Endothelial cell of umbilical vein (primary cell): ENCODE data around the gene SKOR2. TPM values are rescaled to one million over a fixed set of nuclear protein-coding genes. Genes with fewer than 3 reads are reported as not detected.

Experiments
- BruUV-seq: library from RNA; stranded (reverse); fragments of 400-500 nt; replicated peaks from 2 replicates; lab custom pipeline; 2021; lab: Mats Ljungman, UMichigan
- CTCF ChIA-PET: fragments of 300-600, 350-600 bp; sonication (Branson Sonifier 250); formaldehyde crosslinking; loops from one replicate; lab custom pipeline; 2021; ENCODE audit warnings: antibody characterized with exemption, inconsistent platforms; lab: Charles Lee
- POLR2A ChIA-PET: fragments of 300-600, 350-600 bp; sonication (Branson Sonifier 250); formaldehyde crosslinking; loops from one replicate; lab custom pipeline; 2021; ENCODE audit warnings: antibody characterized with exemption, inconsistent platforms; lab: Charles Lee
- DNase-seq: peaks from one replicate; pipeline ENCODE4 v3.0.0-alpha.2; 2011; ENCODE audit warnings: low read depth, low spot score
- FAIRE-seq: peaks from 2 replicates; lab custom pipeline; 2011; peaks lifted over from hg19 to GRCh38; lab: Jason Lieb, UNC
- H2AFZ ChIP-seq: 2 replicates; pipeline ENCODE4 v1.6.0; 2012; ENCODE audit warnings: low read depth, low read length, control low read depth, inconsistent platforms
- H3K27ac ChIP-seq: 2 replicates; pipeline ENCODE4 v1.5.1; 2011; ENCODE audit warnings: low read depth, mild to moderate bottlenecking, control low read depth, low read length, moderate library complexity; ENCODE audit not compliant: insufficient read depth
- H3K27me3 ChIP-seq, 2 experiments: 2 replicates each; pipeline versions ENCODE4 v1.6.0 to v1.6.1; 2011; ENCODE audit warnings: low read length in 2 of 2, mixed read lengths in 1 of 2; ENCODE audit not compliant: control insufficient read depth in 2 of 2, insufficient read depth in 2 of 2
- H3K36me3 ChIP-seq, 2 experiments: 2 replicates in 1 of 2; 3 replicates in 1 of 2; pipeline ENCODE4 v1.5.1; 2011; ENCODE audit warnings: low read length in 2 of 2, mild to moderate bottlenecking in 1 of 2, moderate library complexity in 1 of 2; ENCODE audit not compliant: control insufficient read depth in 2 of 2, insufficient read depth in 2 of 2; ENCODE audit errors: extremely low read depth in 1 of 2
- H3K4me1 ChIP-seq: 3 replicates; pipeline ENCODE4 v1.5.1; 2011; ENCODE audit warnings: mild to moderate bottlenecking, low read length; ENCODE audit not compliant: control insufficient read depth, insufficient read depth; ENCODE audit errors: extremely low read depth
- H3K4me2 ChIP-seq: 2 replicates; pipeline ENCODE4 v1.6.1; 2011; ENCODE audit warnings: low read length, control low read depth, mixed read lengths; ENCODE audit not compliant: insufficient read depth
- H3K4me3 ChIP-seq, 3 experiments: fragments of 200-600 bp in 1 of 3; sonication (generic), shearing (Covaris generic) in 1 of 3; replicated peaks in 1 of 3; 2 replicates each; pipeline ENCODE4 v1.5.1; 2011 to 2016; ENCODE audit warnings: control low read depth in 3 of 3, low read length in 3 of 3, mild to moderate bottlenecking in 2 of 3, inconsistent platforms in 1 of 3, low read depth in 1 of 3, moderate library complexity in 1 of 3; ENCODE audit not compliant: insufficient read depth in 1 of 3
- H3K79me2 ChIP-seq: 2 replicates; pipeline ENCODE4 v1.6.0; 2012; ENCODE audit warnings: low read length, inconsistent platforms; ENCODE audit not compliant: control insufficient read depth, insufficient read depth
- H3K9ac ChIP-seq: replicated peaks from 2 replicates; pipeline ENCODE3; 2011; ENCODE audit warnings: low read length, control low read depth; ENCODE audit not compliant: insufficient read depth; ENCODE audit errors: extremely low read depth
- H3K9me1 ChIP-seq: replicated peaks from 3 replicates; pipeline ENCODE4 v1.6.0; 2011; ENCODE audit warnings: mild to moderate bottlenecking, low read length; ENCODE audit not compliant: control insufficient read depth, insufficient read depth; ENCODE audit errors: extremely low read depth
- H3K9me3 ChIP-seq: replicated peaks from 2 replicates; pipeline ENCODE4 v1.5.1; 2012; ENCODE audit warnings: low read length, inconsistent platforms; ENCODE audit not compliant: control insufficient read depth, insufficient read depth
- H4K20me1 ChIP-seq: replicated peaks from 2 replicates; pipeline ENCODE3; 2011; ENCODE audit warnings: mild to moderate bottlenecking, low read length; ENCODE audit not compliant: control insufficient read depth, insufficient read depth; ENCODE audit errors: extremely low read depth
- CTCF ChIP-seq, 2 donors: IDR thresholded peaks; 1 replicate in 1 of 2; 2 replicates in 1 of 2; pipeline ENCODE4 v1.5.1; 2011; ENCODE audit warnings: low read length in 2 of 2, mild to moderate bottlenecking in 2 of 2, moderate library complexity in 2 of 2, control low read depth in 1 of 2, inconsistent platforms in 1 of 2, low read depth in 1 of 2; ENCODE audit not compliant: insufficient read depth in 1 of 2; ENCODE audit errors: extremely low read depth in 1 of 2
- EZH2 ChIP-seq: IDR thresholded peaks from 2 replicates; pipeline ENCODE4 v1.6.1; 2012; ENCODE audit warnings: borderline replicate concordance, low read depth, mild to moderate bottlenecking, moderate library complexity, low read length, inconsistent platforms; ENCODE audit not compliant: severe bottlenecking
- FOS ChIP-seq: IDR thresholded peaks from 2 replicates; pipeline ENCODE4 v1.6.1; 2011; ENCODE audit warnings: mild to moderate bottlenecking, low read length, moderate library complexity, borderline replicate concordance; ENCODE audit not compliant: insufficient read depth
- GATA2 ChIP-seq: IDR thresholded peaks from 2 replicates; pipeline ENCODE4 v1.7.0; 2011; ENCODE audit warnings: low read depth, mild to moderate bottlenecking, moderate library complexity, mixed read lengths, low read length; ENCODE audit not compliant: insufficient read length, insufficient read depth
- JUN ChIP-seq: IDR thresholded peaks from 2 replicates; pipeline ENCODE4 v1.6.1; 2011; ENCODE audit warnings: borderline replicate concordance, low read depth; ENCODE audit not compliant: insufficient read length, insufficient read depth
- MAX ChIP-seq: IDR thresholded peaks from 2 replicates; pipeline ENCODE4 v1.6.1; 2011; ENCODE audit not compliant: insufficient read depth, insufficient read length
- MYC ChIP-seq: IDR thresholded peaks from one replicate; pipeline ENCODE4 v1.6.1; 2011; ENCODE audit warnings: mild to moderate bottlenecking, low read depth, low read length
- POLR2A ChIP-seq: IDR thresholded peaks from 2 replicates; pipeline ENCODE4 v1.6.1; 2012; ENCODE audit warnings: low read depth, mild to moderate bottlenecking, control low read depth, low read length
- POLR2AphosphoS5 ChIP-seq: IDR thresholded peaks from 2 replicates; pipeline ENCODE4 v1.6.1; 2012; ENCODE audit warnings: low read depth, mild to moderate bottlenecking, control low read depth, low read length, moderate library complexity; ENCODE audit not compliant: insufficient read depth
- dilution Hi-C: fragments of 300-500 bp; cut with MboI; formaldehyde crosslinking; loops from one replicate; pipeline ENCODE4 v1.15.0; 2019; ENCODE audit warnings: low sequenced_read_pairs; ENCODE audit not compliant: extremely low pct_ligation_motif_present
- intact Hi-C: fragments of 100-400 bp; cut with micrococcal nuclease; formaldehyde crosslinking; loops from one replicate; pipeline ENCODE4 v1.10.0; 2022
- polyA plus RNA-seq, 4 experiments: library from polyadenylated mRNA; depleted of rRNA in 3 of 4; stranded (reverse) in 3 of 4; unstranded in 1 of 4; fragments of >200 nt; gene quantifications; 2 replicates each; pipeline versions ENCODE4 v1.2.1 to v1.2.3, GENCODE V29; 2011 to 2012; ENCODE audit warnings: missing spikeins in 1 of 4
- total RNA-seq: library from RNA; stranded (reverse); gene quantifications from 2 replicates; pipeline ENCODE4 v1.2.3, GENCODE V29; 2021

The SKOR2 gene
- total and polyA plus RNA-seq, 2 donors (not counting 3 experiments of a cell fraction or from before 2014, with no cell fraction given) = not detected

GRCh38 chr18:47254341-47254939 is 3.0 kb upstream of the SKOR2 start:
- BruUV-seq = no TSS peak
- CTCF ChIA-PET = no interaction called here

More at GRCh38 chr18:47254341-47254939, 3.0 kb upstream of the SKOR2 start:
- Histone ChIP-seq H3K27ac (no peak overlapping the region), H3K9ac (no peak overlapping the region), H3K27me3 (peaks cover 46 to 52% of the 10 kb centered on the region in 2 experiments), H2AFZ (no peak overlapping the region), H3K9me3 (no peaks in the 10 kb centered on the region), H4K20me1 (no peaks in the 10 kb centered on the region), H3K9me1 (no peaks in the 10 kb centered on the region), H3K36me3 (no peaks in the 10 kb centered on the region), H3K4me1 (no peaks in the 10 kb centered on the region), H3K4me3 (no peak overlapping the region), H3K4me2 (no peak overlapping the region), H3K79me2 (no peaks in the 10 kb centered on the region)
- dilution Hi-C loops (no loop called here), intact Hi-C loops (no loop called here)
- DNase-seq = peak; percentile 28
- no peak for TF ChIP-seq POLR2A
- TF ChIP-seq FOS = no peak
- TF ChIP-seq MYC = no peak
- no peak for TF ChIP-seq CTCF (IDR thresholded peaks at IDR 0.05; ENCODE audit: extremely low read depth in 1 of 2, insufficient read depth in 1 of 2, low read depth in 1 of 2, low read length in 2 of 2)
- no peak for TF ChIP-seq GATA2
- no peak for TF ChIP-seq POLR2AphosphoS5
- no peak for TF ChIP-seq MAX
- no peak for TF ChIP-seq EZH2
- no peak for TF ChIP-seq JUN
- FAIRE-seq = no peak
- POLR2A ChIA-PET = no interaction called here
